LNCAP (cell line): ENCODE data around the gene WSB1.

Experiments used
- CTCF ChIP-seq: fragments of 450-650 bp; IDR thresholded peaks from 2 replicates; pipeline ENCODE4 v1.5.1; 2017; ENCODE audit warnings: mild to moderate bottlenecking

The WSB1 gene

DNA sequence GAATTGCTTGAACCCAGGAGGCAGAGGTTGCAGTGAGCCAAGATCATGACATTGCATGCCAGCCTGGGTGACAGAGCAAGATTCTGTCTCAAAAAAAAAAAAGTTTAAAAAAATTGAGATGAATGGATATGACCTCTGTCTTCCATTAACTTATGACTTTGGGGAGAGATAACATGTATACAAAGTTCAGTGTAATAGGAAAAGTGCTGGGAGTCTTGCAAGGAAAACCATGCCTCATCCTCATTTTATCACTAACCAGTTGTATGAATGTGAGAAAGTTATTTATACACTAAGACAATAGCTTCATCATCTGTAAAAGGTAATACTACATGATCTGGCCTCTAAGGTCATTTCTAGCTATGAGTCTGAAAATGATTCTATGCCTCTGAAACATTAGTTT lies 10.2 kb upstream of the WSB1 start:
- TF ChIP-seq CTCF = no peak

DNA sequence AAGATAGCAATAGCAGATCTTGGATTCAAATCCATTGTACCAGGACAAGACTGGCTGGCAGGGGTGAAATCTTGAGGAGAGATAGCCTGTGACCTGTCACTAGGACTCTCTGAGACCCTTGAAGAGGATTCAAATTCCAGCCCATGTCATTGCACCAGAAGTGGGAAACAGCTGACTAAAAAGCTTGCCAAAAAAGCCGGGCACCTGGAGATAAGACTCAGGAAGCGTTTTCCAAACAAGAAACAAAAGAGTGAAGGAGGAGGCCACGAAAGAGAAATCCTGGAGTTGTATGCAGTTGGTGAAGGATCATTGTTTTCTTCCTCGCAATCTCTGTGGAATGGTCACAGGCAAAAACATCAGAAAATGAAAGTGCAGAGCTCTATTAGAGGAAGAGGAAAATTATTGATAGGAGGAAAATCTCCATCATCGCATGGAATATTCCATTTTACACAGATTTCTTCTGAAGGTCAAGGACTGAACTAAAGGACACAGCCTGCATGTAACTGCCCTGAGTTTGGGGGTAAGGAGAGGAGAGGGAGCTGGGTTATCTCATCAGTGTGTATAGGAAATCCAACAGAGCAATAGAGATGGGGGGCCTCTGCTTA lies 9.0 kb upstream of the WSB1 start:
- no peak for TF ChIP-seq CTCF

- TF ChIP-seq CTCF = no peak
Observed at GRCh38 chr17:27285516-27285915, 8.4 kb upstream of the WSB1 start.

DNA sequence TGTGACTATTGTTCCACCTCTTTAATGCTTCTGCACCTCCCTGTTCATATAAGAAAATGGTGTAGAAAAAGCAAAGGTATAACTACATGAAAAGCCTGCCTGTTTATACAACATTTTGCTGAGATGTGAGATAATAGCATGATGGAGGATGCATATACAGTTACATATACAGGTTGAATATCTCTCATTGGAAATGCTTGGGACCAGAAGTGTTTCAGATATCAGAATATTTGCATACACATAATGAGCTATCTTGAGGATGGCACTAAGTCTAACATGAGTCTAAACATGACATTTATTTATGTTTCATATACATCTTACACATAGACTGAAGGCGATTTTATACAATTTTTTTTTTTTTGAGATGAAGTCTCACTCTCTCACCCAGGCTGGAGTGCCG lies 5.7 kb upstream of the WSB1 start:
- TF ChIP-seq CTCF = no peak

GRCh38 chr17:27289856-27290255 lies 4.1 kb upstream of the WSB1 start:
- TF ChIP-seq CTCF = no peak

- no peak for TF ChIP-seq CTCF
Observed at GRCh38 chr17:27290916-27291598, 2.9 kb upstream of the WSB1 start.

- TF ChIP-seq CTCF = no peak
Observed at GRCh38 chr17:27293359-27293897, 486 bp upstream of the WSB1 start.
